ENCODE measurements around the gene MPDZ.

MPDZ gene

DNA sequence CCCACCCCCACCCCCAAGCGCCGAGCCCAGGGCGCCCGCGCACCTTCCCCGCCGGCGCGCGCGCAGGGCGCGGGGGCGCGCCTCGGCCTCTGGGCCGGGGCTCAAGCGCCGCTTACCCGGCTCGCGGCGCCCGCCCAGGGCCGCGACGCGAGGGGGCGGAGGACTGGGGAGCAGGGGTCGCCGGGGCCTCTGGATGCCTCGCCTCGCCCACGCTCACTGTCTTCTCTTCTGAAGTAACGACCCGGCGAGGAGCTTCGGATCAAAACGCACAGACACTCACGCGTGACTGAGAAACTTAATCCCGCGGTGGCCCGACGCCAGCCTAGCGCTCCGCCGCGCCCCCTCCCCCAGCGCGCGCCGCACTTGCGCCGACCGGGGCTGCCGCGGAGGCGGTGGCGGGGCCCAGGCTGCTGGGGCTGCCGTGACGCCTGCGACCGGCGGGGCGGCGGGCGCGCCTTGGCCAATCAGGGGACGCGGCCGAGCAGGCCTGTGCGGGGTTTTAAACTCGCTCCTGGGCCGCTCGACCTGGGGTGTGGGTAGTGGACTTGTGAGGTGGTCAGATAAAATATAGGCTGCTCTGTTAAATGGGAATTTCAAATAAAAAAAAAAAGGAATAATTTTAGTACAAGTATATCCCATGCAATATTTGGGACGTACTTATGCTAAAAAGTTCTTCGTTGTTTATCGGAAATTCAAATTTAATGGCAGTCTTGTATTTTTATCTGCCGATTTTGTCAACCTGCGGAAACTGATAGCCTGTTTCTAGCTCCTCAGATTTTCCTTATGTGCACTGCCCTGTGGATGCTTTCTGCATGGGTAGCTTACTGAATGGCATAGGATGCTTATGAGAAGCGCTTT is at the start of gene MPDZ:
MPDZ (minus strand) TSS at position 409 of the 858 bp plus-strand sequence. CDS start 29,377 bp downstream, outside the sequence.
- no peak for DNase-seq

DNA sequence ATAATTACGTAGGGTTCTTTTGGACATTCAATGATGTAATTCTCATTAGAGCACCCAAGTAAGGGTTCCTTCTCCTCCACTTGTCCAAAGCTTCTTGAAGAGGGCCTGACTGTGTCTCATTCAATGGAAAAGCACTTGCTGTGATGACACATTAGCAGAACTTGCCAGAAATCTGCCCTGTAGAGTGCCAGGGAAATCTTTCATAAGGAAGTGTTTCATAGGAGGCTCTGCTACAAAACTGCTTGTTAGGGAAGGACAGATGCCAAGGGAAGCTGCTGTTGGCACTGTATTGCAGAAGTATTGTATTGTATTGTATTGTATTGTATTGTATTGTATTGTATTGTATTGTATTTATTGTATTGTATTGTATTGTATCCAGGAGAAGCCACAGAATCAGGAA is 45.5 kb upstream of the MPDZ start:
- DNase-seq = no peak

DNA sequence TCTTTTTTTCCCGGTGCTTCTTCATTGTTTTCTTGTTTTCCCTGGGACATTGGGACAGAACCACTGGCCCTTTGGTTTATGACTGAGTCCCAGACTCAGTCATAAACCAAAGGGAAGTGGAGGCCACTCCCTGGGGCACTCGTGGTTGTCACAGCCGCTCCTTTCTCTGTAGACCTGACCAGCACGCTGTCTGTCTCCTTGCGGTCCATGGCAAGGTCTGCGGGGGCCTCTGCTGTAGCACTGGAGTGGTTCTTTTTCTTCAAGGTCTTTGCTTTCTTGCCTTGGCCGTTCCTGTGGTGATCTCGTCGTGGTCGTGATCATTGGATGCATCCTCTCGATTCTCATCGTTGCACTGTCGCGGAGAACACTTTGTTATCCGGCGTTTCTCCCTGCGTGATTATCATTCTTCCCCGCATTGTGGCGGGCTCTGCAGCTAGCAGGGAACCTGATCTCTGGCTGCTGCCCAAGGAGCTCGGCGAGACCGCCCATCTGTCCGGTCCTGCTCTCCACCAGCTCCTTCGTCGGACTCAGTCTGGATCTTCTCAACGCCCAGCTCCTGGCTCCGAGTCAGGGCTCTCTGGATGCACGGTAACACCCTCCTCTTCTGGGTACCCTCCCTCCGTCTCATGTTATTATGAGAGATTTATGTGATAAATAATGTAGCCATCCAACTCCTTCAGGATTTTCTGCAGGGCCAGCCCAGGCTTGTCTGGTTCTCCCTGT is 43.5 kb upstream of the MPDZ start:
- no peak for DNase-seq

- DNase-seq = no peak
Measured at GRCh38 chr9:13318027-13318426, 38.5 kb upstream of the MPDZ start.

- DNase-seq = no peak
Measured at GRCh38 chr9:13296972-13297371, 17.5 kb upstream of the MPDZ start.

- no peak for DNase-seq
Measured at GRCh38 chr9:13295556-13295955, 16.1 kb upstream of the MPDZ start.

DNA sequence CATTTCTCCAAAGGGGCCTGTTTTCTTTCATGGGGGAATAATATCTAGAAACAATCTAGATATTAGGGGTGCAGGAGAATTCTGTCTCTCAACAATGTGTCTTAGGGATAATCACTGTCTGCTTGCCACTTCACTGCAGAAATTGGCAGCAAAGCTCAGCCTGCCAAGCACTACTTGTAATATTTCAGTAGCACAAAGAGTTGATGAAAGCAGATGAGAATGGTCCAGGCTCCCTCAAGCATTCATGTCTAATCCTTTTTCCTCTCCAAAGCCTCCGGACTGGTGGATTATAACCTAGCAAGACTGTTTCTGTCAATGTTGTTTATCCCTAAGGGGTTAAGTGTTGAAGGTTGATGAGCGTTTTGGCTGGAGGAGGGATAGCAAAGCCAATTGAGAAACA is 13.3 kb upstream of the MPDZ start:
- DNase-seq = no peak

DNA sequence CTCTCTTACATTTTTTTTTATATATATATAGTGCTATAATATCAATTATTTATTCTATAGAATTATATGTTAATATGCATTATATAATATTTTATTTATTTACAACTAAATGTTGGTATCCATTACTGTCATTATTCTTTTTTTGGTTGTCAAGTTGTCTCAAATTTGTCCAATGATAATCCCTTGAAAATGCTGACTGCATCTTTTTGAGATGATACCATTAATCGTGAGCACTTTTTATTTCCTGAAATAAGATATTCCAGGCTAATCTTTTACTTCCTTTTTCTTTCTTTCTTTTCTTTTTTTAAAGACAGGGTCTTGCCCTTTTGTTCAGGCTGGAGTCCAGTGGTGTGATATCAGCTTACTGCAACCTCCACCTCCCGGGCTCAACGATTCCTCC is 12.7 kb upstream of the MPDZ start:
- DNase-seq = no peak

GRCh38 chr9:13291718-13292117 is 12.2 kb upstream of the MPDZ start:
- DNase-seq = no peak

DNA sequence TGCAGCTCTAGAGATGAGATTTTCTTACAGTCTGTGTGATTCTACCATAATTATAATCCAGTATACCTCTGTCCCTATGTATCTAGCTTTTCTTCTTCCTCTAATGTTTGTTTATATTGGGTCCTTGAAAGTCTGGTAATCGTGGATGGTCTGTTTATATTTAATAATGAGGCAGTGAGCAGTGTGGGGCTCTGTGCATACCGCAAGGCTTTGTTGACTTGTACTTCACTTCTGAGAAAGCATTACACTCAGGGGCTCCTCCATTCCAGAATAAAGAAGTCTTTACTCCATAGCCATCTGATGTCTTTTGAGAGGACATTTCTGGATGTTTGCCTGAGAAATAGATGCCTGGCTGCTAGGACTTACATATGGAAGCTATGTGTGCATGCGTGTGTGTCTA is 4.5 kb upstream of the MPDZ start:
- no peak for DNase-seq

DNA sequence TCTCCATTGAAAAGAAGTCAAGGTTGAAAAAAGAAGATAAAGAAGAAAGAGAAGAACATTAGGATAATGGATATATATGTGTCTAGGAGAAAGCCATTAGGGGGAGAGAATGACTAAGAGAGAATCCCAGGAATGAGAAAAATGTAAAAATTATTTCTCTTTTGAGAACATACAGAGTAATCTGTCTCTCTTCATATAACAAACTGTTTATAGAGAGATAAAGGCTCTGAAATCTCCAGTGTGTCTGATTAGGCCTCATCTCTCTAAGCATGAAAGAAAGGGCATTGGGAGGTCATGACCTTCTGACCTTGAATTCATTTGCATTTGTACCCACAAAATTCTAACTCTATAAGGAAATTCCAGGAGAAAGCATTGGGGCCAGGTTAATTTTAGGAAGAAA is 3.5 kb upstream of the MPDZ start:
- DNase-seq = no peak

DNA sequence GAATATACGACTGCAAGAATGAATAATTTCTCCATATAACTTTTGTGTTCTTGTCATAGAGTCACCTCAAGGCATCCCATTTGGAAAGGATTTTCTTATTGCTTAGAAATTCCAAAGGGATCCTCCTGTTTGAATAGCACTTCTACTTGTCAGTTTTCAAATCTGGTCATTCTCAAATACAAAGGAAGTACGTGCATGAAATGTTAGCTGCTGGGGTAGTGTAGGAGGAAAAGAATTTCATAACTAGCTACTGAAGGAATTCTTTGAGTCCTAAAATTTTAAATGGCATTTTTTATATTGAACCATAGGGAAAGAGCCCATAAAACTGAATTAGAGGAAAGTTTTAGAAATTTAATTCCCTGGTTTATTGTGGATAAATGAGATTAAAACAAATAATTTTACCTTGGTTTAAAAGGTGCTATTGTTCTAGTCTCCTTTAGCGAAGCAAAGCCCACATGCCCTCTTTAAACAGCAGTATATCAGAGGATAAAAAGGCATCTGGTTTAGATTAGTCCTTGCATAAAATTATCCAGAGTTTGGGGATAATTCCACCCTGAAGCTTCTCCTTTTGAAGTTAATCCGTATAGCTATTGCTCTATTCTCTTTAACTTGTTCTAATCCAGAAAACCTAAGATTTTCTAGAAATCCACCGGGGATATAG is 2.0 kb upstream of the MPDZ start:
- no peak for DNase-seq

DNA sequence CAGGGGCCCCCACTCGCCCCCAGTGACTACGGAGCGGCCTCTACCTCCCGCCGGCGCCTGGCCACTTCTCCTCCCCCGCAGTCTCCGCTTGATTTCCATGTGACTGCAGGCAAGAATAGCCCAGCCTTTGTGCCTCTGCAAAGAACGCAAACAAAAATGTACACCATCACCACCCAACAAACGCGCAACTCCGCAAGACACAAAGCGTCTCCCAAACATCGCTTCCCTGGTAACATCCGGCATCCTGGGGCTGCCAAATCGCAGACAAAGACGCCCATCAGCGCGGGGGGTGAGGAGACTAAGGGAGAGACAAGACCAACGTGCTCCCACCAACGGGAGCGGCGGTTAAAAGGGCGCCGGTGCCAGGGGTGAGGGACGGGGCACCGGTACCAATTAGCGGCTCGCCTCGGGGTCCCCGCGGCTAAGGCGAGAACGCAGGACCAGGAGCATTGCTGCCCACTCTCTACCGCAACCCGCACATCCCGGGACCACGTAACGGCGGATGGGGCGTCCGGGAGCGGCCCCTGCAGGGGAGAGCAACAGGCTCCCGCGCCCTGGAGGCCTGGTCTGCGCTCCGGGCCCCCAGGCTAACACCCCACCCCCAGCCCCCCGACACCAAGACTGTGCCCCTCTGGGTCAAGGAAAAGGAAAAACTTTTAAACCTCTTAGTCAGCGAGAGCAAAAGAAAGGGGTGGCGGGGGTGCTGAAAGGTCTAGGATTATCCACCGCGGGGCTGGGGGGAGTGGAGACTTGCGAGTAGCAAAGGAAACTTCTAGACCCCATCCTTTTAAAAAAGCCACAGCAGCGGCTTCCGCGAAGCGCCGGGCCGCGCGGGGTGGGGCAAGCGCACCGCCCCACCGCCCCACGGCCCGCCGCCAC is 885 bp downstream of the MPDZ start:
- no peak for DNase-seq

DNA sequence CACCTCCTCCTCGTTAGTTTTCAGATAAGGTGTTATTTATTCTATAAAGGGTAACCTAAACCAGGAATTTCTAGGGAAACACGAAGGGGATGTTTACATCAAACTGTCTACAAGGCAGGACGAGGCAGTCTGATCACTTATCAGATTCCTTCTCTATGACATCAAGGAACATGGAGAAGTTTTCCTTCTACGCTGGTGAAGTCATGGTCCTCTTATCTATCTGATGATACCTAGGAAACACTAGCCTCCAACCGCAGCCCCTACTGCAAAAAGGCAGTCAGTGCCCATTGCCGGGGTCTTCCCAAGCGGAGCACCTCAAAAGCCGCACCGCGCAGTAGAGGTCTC is 1.5 kb downstream of the MPDZ start:
- DNase-seq = no peak

GRCh38 chr9:13274886-13275641 is 4.4 kb downstream of the MPDZ start:
- DNase-seq = no peak

DNA sequence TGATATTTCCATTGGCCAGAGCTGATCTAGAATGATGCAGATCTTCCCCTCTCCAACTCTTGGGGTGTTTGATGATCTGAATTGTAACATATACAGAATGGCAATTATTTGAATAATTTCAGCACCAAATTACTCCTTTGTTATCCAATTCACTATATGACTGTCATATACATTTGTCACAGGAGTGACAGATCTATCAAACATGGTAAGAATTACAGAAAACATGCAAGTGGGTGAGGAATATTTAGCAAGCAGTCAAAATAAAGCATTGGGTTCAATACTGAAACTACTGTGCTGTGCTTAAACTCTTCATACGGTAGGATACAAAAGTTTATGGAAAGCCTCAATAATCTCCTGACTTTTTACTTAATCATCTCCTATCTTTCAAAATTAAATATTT is 8.8 kb downstream of the MPDZ start:
- DNase-seq = no peak

DNA sequence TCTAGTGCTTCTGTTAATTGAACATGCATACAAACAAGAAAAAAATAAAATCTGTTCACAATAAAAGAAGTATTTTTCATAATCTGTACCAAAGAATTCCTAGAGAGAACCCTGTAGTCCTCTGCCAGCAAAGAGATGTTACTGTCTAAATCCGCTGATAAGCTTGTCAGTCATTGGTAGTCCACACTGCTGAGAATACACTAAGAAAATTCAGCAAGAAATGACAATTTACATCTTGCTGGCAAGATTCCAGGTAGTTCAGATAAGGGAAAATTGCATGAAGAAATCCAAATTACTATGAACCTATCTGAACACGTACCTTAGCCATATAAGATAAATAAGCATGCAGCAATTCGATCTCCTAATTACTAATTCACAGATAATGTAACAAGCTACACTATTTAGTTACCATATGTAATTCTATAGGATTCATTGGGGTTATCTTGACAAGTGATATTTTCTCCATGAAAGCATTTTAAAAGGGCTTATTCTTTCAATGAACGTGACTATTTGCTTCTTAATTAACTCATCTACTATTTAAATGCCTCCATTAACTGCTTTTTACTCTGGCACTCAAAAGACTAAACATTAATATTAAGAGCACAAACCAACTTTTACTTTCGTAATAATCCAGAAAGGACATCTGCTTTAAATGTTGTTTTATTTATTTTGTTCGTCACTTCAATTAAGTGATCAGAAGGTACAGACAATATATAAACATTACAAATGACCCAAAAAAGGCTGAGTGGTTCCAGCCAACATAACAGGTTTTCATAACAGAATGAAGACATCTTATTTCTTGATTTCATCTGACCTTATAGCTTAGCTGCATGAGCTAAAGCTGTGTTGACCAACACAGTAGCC is 9.7 kb downstream of the MPDZ start:
- no peak for DNase-seq

- DNase-seq = no peak
Measured at GRCh38 chr9:13268469-13268868, 11.0 kb downstream of the MPDZ start.

GRCh38 chr9:13267743-13268142 is 11.7 kb downstream of the MPDZ start:
- no peak for DNase-seq

GRCh38 chr9:13266167-13266566 is 13.3 kb downstream of the MPDZ start:
- no peak for DNase-seq

- DNase-seq = no peak
Measured at GRCh38 chr9:13264788-13265187, 14.7 kb downstream of the MPDZ start.

All from bone marrow (tissue), 2 donors.